GM19467 (cell line): Measurements from ENCODE around the gene ETV3.

Experiments used
- ATAC-seq: cut with Tn5 transposase; IDR thresholded peaks from one replicate; pipeline ENCODE4 v1.9.1; 2021; ENCODE audit warnings: mild to moderate bottlenecking, moderate library complexity; ENCODE audit not compliant: unreplicated experiment

ETV3 gene

GRCh38 chr1:157162345-157162744 lies 24.1 kb upstream of the ETV3 start:
- ATAC-seq: no peak

- no peak for ATAC-seq
These were observed 23.7 kb upstream of the ETV3 start for GRCh38 chr1:157161901-157162300.

GRCh38 chr1:157158967-157159366 lies 20.8 kb upstream of the ETV3 start:
- ATAC-seq: no peak

DNA sequence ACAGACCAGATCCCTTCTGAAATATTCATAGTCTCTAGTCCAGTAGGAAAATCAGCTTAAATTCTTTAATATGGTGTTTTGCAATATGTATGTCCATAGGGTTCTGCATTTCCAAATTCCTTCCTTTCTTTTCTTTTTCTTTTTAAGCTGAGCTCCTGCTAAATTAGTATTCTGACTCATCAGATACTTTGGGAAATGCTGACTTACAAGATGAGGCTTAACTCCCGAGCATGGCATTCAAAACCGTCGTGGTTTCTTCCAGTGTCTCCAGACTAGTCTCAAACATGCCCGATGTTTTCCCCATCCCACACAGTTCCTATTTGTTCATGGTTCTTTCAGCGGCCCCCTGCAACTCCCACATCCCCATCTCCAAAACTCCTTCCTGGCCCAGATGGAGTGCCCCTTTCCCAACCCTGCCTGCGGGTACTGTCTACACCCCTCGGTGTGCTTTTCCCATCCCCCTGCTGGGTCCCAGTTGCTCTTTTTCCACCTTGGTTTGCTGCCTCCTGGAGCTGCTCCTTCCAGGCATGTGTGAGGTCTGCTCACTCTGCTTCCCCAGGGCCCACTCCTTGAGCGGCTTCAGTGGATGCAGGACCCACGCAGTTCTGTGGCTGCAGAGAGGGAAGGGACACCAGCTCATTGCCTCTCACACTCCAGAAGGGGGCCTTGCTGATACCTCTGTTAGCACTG lies 19.5 kb upstream of the ETV3 start:
- ATAC-seq: no peak

- no peak for ATAC-seq
These were observed 17.9 kb upstream of the ETV3 start for GRCh38 chr1:157156058-157156541.

GRCh38 chr1:157155658-157156057 lies 17.5 kb upstream of the ETV3 start:
- ATAC-seq: no peak

GRCh38 chr1:157154940-157155514 lies 16.8 kb upstream of the ETV3 start:
- ATAC-seq: no peak

DNA sequence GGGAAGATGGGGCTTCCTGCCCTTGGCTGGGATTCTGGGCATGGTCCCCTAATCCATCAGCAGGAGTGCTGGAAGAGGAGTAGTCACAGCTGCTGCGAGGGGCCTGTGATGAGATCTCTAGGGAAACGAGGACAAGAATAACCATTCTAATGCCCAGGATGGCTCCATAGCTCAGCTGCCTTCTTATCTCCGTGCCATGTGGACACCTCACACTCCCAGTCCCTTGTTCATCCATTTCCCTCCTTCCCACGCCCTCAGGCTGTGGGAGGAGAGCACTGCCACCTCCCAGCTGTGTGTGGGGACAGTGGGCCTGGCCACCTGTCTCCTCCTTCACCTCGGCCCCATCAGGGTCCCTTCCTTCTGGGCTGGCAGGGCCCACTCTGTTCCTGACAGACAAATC lies 16.1 kb upstream of the ETV3 start:
- no peak for ATAC-seq

DNA sequence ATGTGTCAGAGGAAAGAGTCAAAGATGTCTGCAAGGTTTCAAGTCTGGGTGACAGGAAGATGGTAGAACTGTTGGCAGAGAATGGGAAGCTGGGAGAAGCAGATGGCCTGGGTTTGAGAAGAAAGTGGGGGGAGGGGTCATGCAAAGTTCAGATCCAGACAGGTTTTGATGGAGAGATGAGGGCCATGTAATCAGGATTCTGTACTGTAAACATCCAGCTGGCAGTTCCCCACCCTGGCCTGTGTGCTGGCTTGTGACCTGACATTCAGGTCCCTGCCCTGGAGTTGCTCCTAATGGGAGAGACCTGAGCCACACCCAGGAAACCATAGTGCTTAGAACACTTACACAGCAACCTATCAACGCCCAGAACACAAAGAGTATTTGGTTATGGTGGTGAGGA lies 15.6 kb upstream of the ETV3 start:
- ATAC-seq: no peak

DNA sequence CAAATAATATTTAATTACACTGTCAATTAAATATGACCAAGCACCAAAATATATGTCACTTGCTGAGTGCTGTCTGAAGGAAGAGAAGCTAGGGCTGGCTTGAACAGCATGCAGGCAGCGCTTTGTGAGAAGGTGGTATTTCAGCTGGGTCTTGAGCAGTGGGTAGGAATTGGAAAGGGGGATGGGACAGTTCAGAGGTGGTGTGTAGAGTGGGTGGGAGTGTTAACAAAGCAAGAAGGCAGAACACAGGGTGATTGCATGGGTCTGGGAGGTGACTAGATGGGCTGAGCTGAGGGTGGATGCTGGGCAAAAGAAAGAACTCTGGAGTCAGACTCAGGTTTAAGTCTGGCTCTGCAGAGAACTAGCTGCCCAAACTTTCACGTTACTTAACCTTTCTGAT lies 14.3 kb upstream of the ETV3 start:
- no peak for ATAC-seq

- ATAC-seq: no peak
These were observed 13.3 kb upstream of the ETV3 start for GRCh38 chr1:157151506-157151905.

GRCh38 chr1:157151073-157151472 lies 12.9 kb upstream of the ETV3 start:
- ATAC-seq: no peak

DNA sequence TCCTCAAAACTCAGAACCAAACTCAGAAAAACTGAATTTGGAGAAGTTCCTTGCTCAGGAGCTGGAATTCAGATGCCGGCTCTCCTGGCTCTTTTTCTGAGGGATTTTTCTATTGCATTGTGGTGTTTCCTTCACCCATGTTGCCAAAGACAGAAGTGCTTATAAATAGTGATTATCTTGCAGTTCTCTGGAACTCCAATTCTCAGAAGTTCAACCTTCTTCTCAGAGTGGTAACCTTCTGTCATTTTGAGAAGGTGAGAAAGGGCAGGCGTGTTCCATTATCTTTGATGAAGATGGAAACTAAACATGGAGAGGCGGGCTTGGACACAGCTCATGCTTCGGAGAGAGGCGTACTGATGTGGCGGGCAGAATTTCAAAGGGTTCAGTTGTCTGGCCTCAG lies 12.4 kb upstream of the ETV3 start:
- no peak for ATAC-seq

DNA sequence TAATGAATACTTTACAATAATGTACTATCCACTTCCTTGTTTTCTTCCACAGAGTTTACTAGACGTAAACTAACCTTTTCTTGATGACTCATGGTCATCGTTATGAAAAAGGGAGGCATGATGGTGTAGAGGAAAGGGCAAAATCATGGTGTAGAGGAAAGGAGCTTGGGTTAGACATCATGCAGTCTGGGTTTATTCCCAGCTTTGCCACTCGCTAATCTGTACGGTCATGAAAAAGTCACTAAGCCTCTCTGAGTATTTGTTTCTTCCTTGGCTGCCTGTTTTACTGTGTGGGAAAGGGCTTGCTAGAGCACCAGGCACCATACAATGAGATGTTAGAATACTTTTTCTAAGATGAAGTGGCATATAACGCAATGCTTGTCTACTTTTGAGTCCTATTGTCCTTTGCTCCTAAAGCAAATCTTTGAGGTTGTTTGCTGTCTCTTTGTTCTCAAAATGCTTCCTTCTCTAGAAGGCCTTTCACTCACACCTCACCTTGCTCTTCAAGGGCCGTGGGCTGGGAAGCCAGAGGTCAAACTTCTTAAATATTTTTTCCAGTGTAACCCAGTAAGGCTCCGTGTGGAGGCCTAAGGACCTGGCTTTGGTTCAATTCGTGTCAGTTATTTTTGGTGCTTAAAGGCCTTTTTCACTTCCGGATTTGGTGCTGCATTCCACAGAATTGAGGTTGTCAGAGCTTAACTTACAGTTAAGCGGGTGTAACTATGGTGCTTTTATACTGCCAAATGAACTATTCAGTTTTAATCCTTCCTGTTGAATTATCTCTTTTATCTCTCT lies 9.9 kb upstream of the ETV3 start:
- no peak for ATAC-seq

GRCh38 chr1:157147037-157147436 lies 8.8 kb upstream of the ETV3 start:
- no peak for ATAC-seq

GRCh38 chr1:157146244-157146643 lies 8.0 kb upstream of the ETV3 start:
- no peak for ATAC-seq

DNA sequence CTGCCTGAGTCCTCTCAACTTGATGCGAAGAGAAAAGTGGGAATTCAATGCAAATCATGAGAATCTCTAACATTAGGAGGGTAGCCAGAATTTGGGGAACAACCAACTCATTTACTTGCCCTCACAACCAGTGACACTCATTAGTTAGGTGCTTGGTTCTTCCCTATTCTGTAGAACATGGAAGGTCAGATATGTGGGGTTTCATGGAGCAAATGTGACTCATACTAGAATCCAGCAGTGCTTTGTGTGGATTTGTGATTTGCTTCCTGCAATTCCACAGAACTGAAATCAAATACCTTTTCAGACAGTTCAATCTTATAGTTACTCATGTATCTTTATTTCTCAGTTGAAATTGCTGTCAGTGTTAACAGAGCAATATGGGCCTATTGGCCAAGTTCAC lies 6.9 kb upstream of the ETV3 start:
- no peak for ATAC-seq

DNA sequence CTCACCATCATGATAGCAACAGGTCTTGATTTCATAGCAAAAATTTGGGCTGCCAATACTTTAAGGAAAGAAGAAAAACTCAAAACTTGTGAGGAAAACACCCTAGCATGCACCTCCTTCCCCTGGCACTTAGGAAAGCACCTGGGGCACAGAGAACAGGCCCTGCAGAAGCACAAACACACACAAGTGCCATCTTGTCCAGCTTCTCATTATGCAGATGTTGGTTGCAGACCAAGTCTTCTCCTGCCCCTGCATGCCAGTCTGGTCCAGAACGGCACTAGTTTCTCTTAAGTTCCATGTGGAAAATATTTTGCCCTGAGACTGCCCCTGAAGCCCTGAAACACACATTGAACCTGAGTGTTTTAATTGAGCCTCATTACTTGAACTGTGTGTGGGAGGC lies 6.3 kb upstream of the ETV3 start:
- no peak for ATAC-seq

DNA sequence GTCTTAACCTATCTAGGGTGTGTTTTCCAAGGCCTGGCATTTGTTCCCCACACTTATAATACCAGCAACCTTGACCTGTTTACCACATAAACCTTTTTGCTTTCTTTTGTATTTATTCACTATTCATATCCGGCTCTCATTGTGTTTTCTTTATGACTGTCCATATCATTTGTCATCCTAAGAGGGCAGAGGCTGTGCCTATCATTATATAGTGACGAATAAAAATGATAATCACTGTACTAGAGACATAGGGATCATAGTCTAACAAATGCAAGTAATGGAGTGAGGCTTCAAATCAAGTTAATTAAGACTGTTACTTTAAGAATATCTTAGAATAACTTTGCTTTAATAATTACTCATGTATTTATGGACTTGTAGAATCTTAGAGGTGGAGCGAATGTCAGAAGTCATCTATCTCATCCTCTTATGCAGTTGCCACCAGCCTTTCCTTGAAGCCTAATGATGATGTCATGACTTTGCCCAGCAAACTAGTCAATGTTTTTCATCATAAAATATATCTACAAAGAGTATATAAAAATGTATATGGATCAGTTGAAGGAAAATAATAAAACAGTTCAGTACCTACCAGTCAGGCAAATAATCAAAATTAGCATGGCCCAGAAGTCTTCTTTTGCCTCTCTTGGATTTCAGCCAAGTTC lies 4.7 kb upstream of the ETV3 start:
- ATAC-seq: no peak

DNA sequence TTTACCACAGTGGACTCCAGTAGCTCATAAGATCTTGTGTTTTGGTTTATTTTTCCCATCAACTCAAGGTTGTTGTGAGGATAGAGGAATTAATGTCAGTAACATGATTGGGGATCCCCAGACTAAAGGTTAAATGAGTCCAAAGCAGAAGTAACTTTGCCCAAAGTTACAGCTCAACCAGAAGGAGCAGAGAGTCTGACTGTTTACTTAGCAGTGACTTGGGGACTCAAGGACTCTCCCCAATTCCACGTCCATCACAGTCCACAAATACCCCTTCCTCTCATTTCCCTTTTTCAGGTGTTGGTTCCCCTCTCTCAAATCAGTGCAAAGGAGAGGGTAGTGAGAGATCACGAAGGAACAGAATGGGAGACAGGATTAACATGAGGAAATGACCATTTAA lies 4.0 kb upstream of the ETV3 start:
- ATAC-seq: no peak

DNA sequence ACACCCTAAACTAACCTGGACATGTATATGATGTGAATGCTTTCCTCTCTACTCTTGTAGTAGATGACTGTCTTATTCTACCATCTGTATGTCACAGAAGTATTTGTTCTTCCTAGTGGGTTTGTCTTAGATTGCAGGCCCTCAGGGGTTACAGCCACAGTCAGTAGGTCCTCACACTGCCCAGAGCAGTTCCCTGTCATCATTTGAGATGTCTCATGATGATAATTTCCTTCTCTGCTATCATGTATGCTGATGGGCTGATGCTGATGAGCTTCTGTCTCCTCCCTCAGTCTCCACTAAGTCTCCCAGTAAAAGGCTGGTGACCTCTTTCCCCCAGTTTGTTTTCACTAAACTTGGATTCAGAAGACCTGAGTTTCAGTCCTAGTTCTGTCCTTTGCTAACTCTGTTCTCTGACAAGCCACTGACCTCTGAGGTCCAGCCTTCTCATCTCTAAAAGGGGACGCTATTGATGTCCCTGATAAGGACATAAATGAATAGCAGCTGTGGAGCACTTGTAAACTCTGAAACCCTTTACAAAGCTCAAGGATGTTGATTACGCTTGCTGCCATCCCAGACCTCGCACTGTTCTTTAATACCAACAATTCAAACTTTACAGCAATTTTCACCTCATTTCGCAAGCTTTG lies 3.1 kb upstream of the ETV3 start:
- no peak for ATAC-seq
